NCI-H1694 (cell line): ENCODE measurements around the gene PRKX.
"Not testable (repeated sequence)": the region's sequence is repeated elsewhere in the genome, so short reads cannot be mapped to it uniquely, and the experiment has no call there.

Experiments
- DNase-seq: peaks from one replicate; lab custom pipeline; 2025; lab: John Stamatoyannopoulos, UW

PRKX gene

GRCh38 chrX:3653111-3653510 is 60.3 kb downstream of the PRKX start:
- no peak for DNase-seq

- no peak for DNase-seq
Measured at GRCh38 chrX:3651277-3651676, 62.2 kb downstream of the PRKX start.

- no peak for DNase-seq
Measured at GRCh38 chrX:3648084-3648483, 65.4 kb downstream of the PRKX start.

GRCh38 chrX:3639858-3640631 is 73.4 kb downstream of the PRKX start:
- DNase-seq = not testable (repeated sequence)

GRCh38 chrX:3639236-3639635 is 74.2 kb downstream of the PRKX start:
- DNase-seq = no peak

GRCh38 chrX:3638280-3638873 is 75.1 kb downstream of the PRKX start:
- peak; percentile 43 for DNase-seq

- no peak for DNase-seq
Measured at GRCh38 chrX:3636803-3637202, 76.6 kb downstream of the PRKX start.

- no peak for DNase-seq
Measured at GRCh38 chrX:3631196-3631595, 82.3 kb downstream of the PRKX start.

- no peak for DNase-seq
Measured at GRCh38 chrX:3627594-3627993, 85.9 kb downstream of the PRKX start.

GRCh38 chrX:3621414-3621813 is 92.0 kb downstream of the PRKX start:
- no peak for DNase-seq

GRCh38 chrX:3611744-3612143 is 101.7 kb downstream of the PRKX start:
- DNase-seq = not testable (repeated sequence)

- no peak for DNase-seq
Measured at GRCh38 chrX:3609810-3610209, 103.6 kb downstream of the PRKX start.

GRCh38 chrX:3603026-3603661 is 110.3 kb downstream of the PRKX start:
- DNase-seq = no peak

GRCh38 chrX:3599802-3600430 is 113.5 kb downstream of the PRKX start:
- DNase-seq = no peak

GRCh38 chrX:3598709-3599108 is 114.7 kb downstream of the PRKX start:
- DNase-seq = no peak

- DNase-seq = no peak
Measured at GRCh38 chrX:3598046-3598605, 115.3 kb downstream of the PRKX start.

- DNase-seq = no peak
Measured at GRCh38 chrX:3592184-3592583, 121.3 kb downstream of the PRKX start.

- no peak for DNase-seq
Measured at GRCh38 chrX:3589474-3589873, 124.0 kb downstream of the PRKX start.

- no peak for DNase-seq
Measured at GRCh38 chrX:3585719-3586118, 127.7 kb downstream of the PRKX start.

GRCh38 chrX:3584415-3584996 is 128.9 kb downstream of the PRKX start:
- no peak for DNase-seq

GRCh38 chrX:3582451-3582850 is 131.0 kb downstream of the PRKX start:
- DNase-seq = no peak

GRCh38 chrX:3581609-3582108 is 131.8 kb downstream of the PRKX start:
- DNase-seq = no peak
